Ishikawa (cell line): Measurements from ENCODE around the gene PF4V1.

Source experiments
- CEBPB ChIP-seq: IDR thresholded peaks from 2 replicates; pipeline ENCODE4 v1.6.1; 2012
- CREB1 ChIP-seq: IDR thresholded peaks from 2 replicates; pipeline ENCODE4 v1.6.1; 2012; ENCODE audit warnings: low read depth
- EGR1 ChIP-seq: IDR thresholded peaks from 2 replicates; pipeline ENCODE4 v1.6.1; 2012
- EP300 ChIP-seq: IDR thresholded peaks from 2 replicates; pipeline ENCODE4 v1.6.1; 2012; ENCODE audit warnings: borderline replicate concordance
- FOXM1 ChIP-seq: IDR thresholded peaks from 2 replicates; pipeline ENCODE4 v1.6.1; 2012; ENCODE audit warnings: low read depth, borderline replicate concordance
- MAX ChIP-seq: IDR thresholded peaks from 2 replicates; pipeline ENCODE4 v1.6.1; 2012
- NFIC ChIP-seq: IDR thresholded peaks from 2 replicates; pipeline ENCODE4 v1.6.1; 2012
- RAD21 ChIP-seq: IDR thresholded peaks from 2 replicates; pipeline ENCODE4 v1.6.1; 2012; ENCODE audit warnings: low read depth
- REST ChIP-seq: IDR thresholded peaks from 2 replicates; pipeline ENCODE4 v1.6.1; 2012; ENCODE audit warnings: low read depth, mild to moderate bottlenecking
- TAF1 ChIP-seq: IDR thresholded peaks from 2 replicates; pipeline ENCODE4 v1.6.1; 2012; ENCODE audit warnings: low read depth, mild to moderate bottlenecking
- TCF12 ChIP-seq: IDR thresholded peaks from 2 replicates; pipeline ENCODE4 v1.6.1; 2012; ENCODE audit warnings: low read depth
- TEAD4 ChIP-seq: IDR thresholded peaks from 2 replicates; pipeline ENCODE4 v1.6.1; 2012
- YY1 ChIP-seq: IDR thresholded peaks from 2 replicates; pipeline ENCODE4 v1.6.1; 2012; ENCODE audit warnings: low read depth
- ZBTB7A ChIP-seq: IDR thresholded peaks from 2 replicates; pipeline ENCODE4 v1.6.1; 2012; ENCODE audit warnings: low read depth
- TF ChIP-seq, protein P1 (sequence below): IDR thresholded peaks from 2 replicates; pipeline ENCODE4 v1.6.1; 2012

PF4V1 gene

DNA sequence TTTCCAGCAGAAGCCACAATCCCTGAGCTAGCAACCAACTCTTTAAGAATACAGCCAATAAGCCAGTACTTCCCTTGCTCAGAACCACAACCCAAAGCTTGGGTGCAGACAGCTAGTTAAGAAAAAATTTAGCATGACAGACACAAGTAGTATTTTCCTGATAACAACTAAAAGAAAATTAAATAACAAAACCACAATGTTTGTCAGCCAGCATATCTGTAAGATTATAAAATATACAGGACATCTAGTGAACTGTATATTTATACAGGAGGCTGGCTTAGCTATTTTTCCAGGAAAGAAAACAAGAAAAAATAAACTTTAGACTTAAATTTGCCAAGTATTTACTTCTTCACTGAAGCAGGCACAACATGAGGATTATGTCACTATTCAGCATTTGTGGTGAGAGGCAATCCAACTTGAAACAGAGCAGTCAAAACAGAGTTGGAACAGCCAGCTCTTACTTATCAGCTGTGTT, 6.6 kb downstream of the PF4V1 start:
- no peak for TF ChIP-seq ZBTB7A
- no peak for TF ChIP-seq FOXM1
- TF ChIP-seq YY1, result no peak
- no peak for TF ChIP-seq CREB1
- no peak for TF ChIP-seq NFIC
- TF ChIP-seq, protein P1, sequence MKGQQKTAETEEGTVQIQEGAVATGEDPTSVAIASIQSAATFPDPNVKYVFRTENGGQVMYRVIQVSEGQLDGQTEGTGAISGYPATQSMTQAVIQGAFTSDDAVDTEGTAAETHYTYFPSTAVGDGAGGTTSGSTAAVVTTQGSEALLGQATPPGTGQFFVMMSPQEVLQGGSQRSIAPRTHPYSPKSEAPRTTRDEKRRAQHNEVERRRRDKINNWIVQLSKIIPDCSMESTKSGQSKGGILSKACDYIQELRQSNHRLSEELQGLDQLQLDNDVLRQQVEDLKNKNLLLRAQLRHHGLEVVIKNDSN, result no peak
- no peak for TF ChIP-seq EGR1
- no peak for TF ChIP-seq TAF1
- no peak for TF ChIP-seq EP300
- no peak for TF ChIP-seq CEBPB
- TF ChIP-seq REST, result no peak
- TF ChIP-seq TEAD4, result no peak
- TF ChIP-seq MAX, result no peak
- no peak for TF ChIP-seq RAD21
- no peak for TF ChIP-seq TCF12

DNA sequence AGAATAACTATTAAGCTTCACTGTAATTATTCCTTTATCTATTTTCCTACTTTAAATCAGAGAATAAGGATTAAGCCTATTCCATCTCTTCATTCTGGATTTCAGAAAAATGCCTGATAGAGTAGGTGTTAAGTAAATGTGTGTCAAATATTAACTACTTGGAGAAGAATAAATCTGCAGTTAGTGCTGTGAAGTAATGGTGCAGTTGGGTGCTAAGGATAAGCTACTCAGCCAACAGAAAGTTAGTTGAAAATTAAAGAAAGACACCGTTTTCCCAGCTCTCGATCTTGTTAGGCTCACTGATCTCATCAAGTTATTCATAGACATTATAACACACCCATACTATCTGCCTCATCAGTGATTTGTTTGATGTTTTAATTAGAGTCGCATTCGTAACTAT, 7.1 kb downstream of the PF4V1 start:
- TF ChIP-seq FOXM1 (no peak), TCF12 (no peak), CREB1 (no peak), TAF1 (no peak), TEAD4 (no peak), EP300 (no peak), MAX (no peak), REST (no peak), YY1 (no peak), RAD21 (no peak), EGR1 (no peak), CEBPB (no peak), NFIC (no peak), ZBTB7A (no peak)
- TF ChIP-seq, protein P1, result no peak

DNA sequence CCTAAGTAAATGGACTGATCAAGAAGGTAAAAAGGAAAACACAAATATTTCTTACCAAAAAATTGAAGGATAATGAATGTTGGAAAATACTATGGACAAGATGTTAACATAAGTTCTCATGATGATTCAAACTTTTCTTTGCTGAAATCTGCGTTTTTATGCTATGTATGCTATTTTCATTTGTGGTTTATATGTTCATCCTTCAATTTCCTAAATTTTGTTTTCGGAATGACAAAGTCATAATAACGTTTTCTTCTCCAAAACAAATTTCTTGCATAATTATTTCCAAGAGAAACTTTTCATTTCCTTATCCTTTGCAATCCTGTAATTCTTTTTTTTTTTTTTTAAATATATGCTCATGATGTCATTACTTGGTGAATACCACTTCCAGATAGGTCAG, 7.8 kb downstream of the PF4V1 start:
- TF ChIP-seq TAF1 (no peak), REST (no peak), ZBTB7A (no peak), NFIC (no peak), CREB1 (no peak), MAX (no peak), RAD21 (no peak), CEBPB (no peak), EGR1 (no peak), TEAD4 (no peak)
- TF ChIP-seq, protein P1, result no peak

- TF ChIP-seq, protein P1, result no peak
- TF ChIP-seq CREB1 (no peak), YY1 (no peak), EGR1 (no peak), RAD21 (no peak), REST (no peak), FOXM1 (no peak), TAF1 (no peak)
These were observed 9.2 kb downstream of the PF4V1 start for GRCh38 chr4:73862322-73862721.
